HEK293 (cell line): ENCODE results near the gene SNAP23.
A peak's percentile ranks its signal among the peaks of the same experiment; 100 is the strongest.

Experiments used
- ATF2 ChIP-seq: fragments of 450-650 bp; formaldehyde crosslinking; IDR thresholded peaks from 2 replicates; pipeline ENCODE4 v1.5.1; 2016; ENCODE audit warnings: missing biosample characterization, missing genetic modification characterization, low read depth
- TSHZ1 ChIP-seq: fragments of 450-650 bp; formaldehyde crosslinking; IDR thresholded peaks from 2 replicates; pipeline ENCODE4 v1.5.1; 2016; ENCODE audit warnings: missing biosample characterization, missing genetic modification characterization, borderline replicate concordance
- ZBTB20 ChIP-seq: fragments of 450-650 bp; formaldehyde crosslinking; IDR thresholded peaks from 2 replicates; pipeline ENCODE4 v1.5.1; 2016; ENCODE audit warnings: missing biosample characterization, missing genetic modification characterization
- ZBTB26 ChIP-seq: fragments of 450-650 bp; formaldehyde crosslinking; optimal IDR thresholded peaks from 2 replicates; pipeline ENCODE3; 2016; ENCODE audit warnings: missing biosample characterization, mild to moderate bottlenecking, missing genetic modification characterization
- ZBTB7A ChIP-seq: fragments of 450-650 bp; formaldehyde crosslinking; IDR thresholded peaks from 2 replicates; pipeline ENCODE4 v1.5.1; 2016; ENCODE audit warnings: low read depth, missing biosample characterization, missing genetic modification characterization
- ZFP3 ChIP-seq: fragments of 450-650 bp; formaldehyde crosslinking; IDR thresholded peaks from 2 replicates; pipeline ENCODE4 v1.5.1; 2016; ENCODE audit warnings: low read depth, missing biosample characterization, missing genetic modification characterization
- ZNF114 ChIP-seq: fragments of 450-650 bp; formaldehyde crosslinking; IDR thresholded peaks from 2 replicates; pipeline ENCODE4 v1.5.0; 2017; ENCODE audit warnings: missing biosample characterization, missing genetic modification characterization
- ZNF132 ChIP-seq: fragments of 450-650 bp; formaldehyde crosslinking; IDR thresholded peaks from 2 replicates; pipeline ENCODE4 v1.5.1; 2017; ENCODE audit warnings: missing biosample characterization, missing genetic modification characterization, borderline replicate concordance
- ZNF133 ChIP-seq: fragments of 450-650 bp; formaldehyde crosslinking; IDR thresholded peaks from 2 replicates; pipeline ENCODE4 v1.5.1; 2016; ENCODE audit warnings: missing biosample characterization, missing genetic modification characterization
- ZNF211 ChIP-seq: fragments of 450-650 bp; formaldehyde crosslinking; IDR thresholded peaks from 2 replicates; pipeline ENCODE4 v1.5.1; 2016; ENCODE audit warnings: low read depth, missing biosample characterization, missing genetic modification characterization
- ZNF335 ChIP-seq: fragments of 450-650 bp; formaldehyde crosslinking; conservative IDR thresholded peaks from 2 replicates; pipeline ENCODE4 v1.5.1; 2016; ENCODE audit warnings: missing biosample characterization, missing genetic modification characterization
- ZNF341 ChIP-seq: fragments of 450-650 bp; formaldehyde crosslinking; IDR thresholded peaks from 2 replicates; pipeline ENCODE4; 2016; ENCODE audit warnings: low read depth, missing biosample characterization, missing genetic modification characterization
- ZNF366 ChIP-seq: fragments of 450-650 bp; formaldehyde crosslinking; conservative IDR thresholded peaks from 2 replicates; pipeline ENCODE4 v1.5.1; 2016; ENCODE audit warnings: missing biosample characterization, missing genetic modification characterization
- ZNF398 ChIP-seq: fragments of 450-650 bp; formaldehyde crosslinking; IDR thresholded peaks from 2 replicates; pipeline ENCODE4 v1.5.1; 2017; ENCODE audit warnings: missing biosample characterization, missing genetic modification characterization
- ZNF416 ChIP-seq: fragments of 450-650 bp; formaldehyde crosslinking; IDR thresholded peaks from 2 replicates; pipeline ENCODE4 v1.5.1; 2016; ENCODE audit warnings: missing biosample characterization, missing genetic modification characterization
- ZNF514 ChIP-seq: fragments of 450-650 bp; formaldehyde crosslinking; IDR thresholded peaks from 2 replicates; pipeline ENCODE4 v1.5.1; 2016; ENCODE audit warnings: missing biosample characterization, missing genetic modification characterization
- ZNF623 ChIP-seq: fragments of 450-650 bp; formaldehyde crosslinking; IDR thresholded peaks from 2 replicates; pipeline ENCODE4 v1.5.1; 2016; ENCODE audit warnings: missing biosample characterization, missing genetic modification characterization
- ZNF654 ChIP-seq: fragments of 450-650 bp; formaldehyde crosslinking; IDR thresholded peaks from 2 replicates; pipeline ENCODE4 v1.5.1; 2016; ENCODE audit warnings: low read depth, missing biosample characterization, missing genetic modification characterization
- ZNF677 ChIP-seq: fragments of 450-650 bp; IDR thresholded peaks from 2 replicates; pipeline ENCODE4 v1.5.0; 2018; ENCODE audit warnings: missing biosample characterization, mild to moderate bottlenecking, missing genetic modification characterization, moderate library complexity
- ZNF777 ChIP-seq: fragments of 450-650 bp; formaldehyde crosslinking; IDR thresholded peaks from 2 replicates; pipeline ENCODE4 v1.5.1; 2017; ENCODE audit warnings: missing biosample characterization, missing genetic modification characterization, borderline replicate concordance
- TF ChIP-seq, protein P1 (sequence below): fragments of 450-650 bp; formaldehyde crosslinking; IDR thresholded peaks from 2 replicates; pipeline ENCODE4 v1.5.1; 2017; ENCODE audit warnings: missing biosample characterization, mild to moderate bottlenecking, missing genetic modification characterization, moderate library complexity
- TF ChIP-seq, protein P2 (sequence below): fragments of 450-650 bp; formaldehyde crosslinking; IDR thresholded peaks from 2 replicates; pipeline ENCODE4 v1.5.1; 2016; ENCODE audit warnings: missing biosample characterization, missing genetic modification characterization
- TF ChIP-seq, protein P3 (sequence below): fragments of 450-650 bp; formaldehyde crosslinking; IDR thresholded peaks from 2 replicates; pipeline ENCODE4 v1.5.1; 2017; ENCODE audit warnings: missing biosample characterization, missing genetic modification characterization
- TF ChIP-seq, protein P4 (sequence below): fragments of 450-650 bp; formaldehyde crosslinking; IDR thresholded peaks from 2 replicates; pipeline ENCODE4 v1.5.1; 2017; ENCODE audit warnings: missing biosample characterization, missing genetic modification characterization

SNAP23 gene

GRCh38 chr15:42575188-42576039 lies 80.0 kb downstream of the SNAP23 start, which contains the start of gene STARD9 (continued):
- TF ChIP-seq ZNF341 (tag by site-specific recombination) (no peak), ZNF114 (tag by site-specific recombination) (no peak), ZBTB20 (tag by site-specific recombination) (no peak), ZNF654 (tag by site-specific recombination) (no peak), ZNF416 (no peak), ZNF623 (tag by site-specific recombination) (no peak), ZNF132 (no peak), ZNF211 (tag by site-specific recombination) (no peak), ZBTB7A (tag by site-specific recombination) (no peak), ZBTB26 (tag by site-specific recombination) (peak; percentile 93), ZNF366 (tag by site-specific recombination) (no peak), ZNF398 (tag by site-specific recombination) (no peak), ZNF514 (tag by site-specific recombination) (no peak), TSHZ1 (no peak), ZNF335 (tag by site-specific recombination) (peak; percentile 90), ZNF677 (tag by site-specific recombination) (no peak), ZNF777 (no peak), ZNF133 (tag by site-specific recombination) (no peak), ATF2 (tag by site-specific recombination) (no peak), ZFP3 (tag by site-specific recombination) (no peak)
- TF ChIP-seq, protein P1, sequence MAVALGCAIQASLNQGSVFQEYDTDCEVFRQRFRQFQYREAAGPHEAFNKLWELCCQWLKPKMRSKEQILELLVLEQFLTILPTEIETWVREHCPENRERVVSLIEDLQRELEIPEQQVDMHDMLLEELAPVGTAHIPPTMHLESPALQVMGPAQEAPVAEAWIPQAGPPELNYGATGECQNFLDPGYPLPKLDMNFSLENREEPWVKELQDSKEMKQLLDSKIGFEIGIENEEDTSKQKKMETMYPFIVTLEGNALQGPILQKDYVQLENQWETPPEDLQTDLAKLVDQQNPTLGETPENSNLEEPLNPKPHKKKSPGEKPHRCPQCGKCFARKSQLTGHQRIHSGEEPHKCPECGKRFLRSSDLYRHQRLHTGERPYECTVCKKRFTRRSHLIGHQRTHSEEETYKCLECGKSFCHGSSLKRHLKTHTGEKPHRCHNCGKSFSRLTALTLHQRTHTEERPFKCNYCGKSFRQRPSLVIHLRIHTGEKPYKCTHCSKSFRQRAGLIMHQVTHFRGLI (tag by site-specific recombination) = no peak; the same call in 1 of the 2 replicates
- TF ChIP-seq, protein P2, sequence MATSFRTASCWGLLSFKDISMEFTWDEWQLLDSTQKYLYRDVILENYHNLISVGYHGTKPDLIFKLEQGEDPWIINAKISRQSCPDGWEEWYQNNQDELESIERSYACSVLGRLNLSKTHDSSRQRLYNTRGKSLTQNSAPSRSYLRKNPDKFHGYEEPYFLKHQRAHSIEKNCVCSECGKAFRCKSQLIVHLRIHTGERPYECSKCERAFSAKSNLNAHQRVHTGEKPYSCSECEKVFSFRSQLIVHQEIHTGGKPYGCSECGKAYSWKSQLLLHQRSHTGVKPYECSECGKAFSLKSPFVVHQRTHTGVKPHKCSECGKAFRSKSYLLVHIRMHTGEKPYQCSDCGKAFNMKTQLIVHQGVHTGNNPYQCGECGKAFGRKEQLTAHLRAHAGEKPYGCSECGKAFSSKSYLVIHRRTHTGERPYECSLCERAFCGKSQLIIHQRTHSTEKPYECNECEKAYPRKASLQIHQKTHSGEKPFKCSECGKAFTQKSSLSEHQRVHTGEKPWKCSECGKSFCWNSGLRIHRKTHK = no peak
- TF ChIP-seq, protein P3, sequence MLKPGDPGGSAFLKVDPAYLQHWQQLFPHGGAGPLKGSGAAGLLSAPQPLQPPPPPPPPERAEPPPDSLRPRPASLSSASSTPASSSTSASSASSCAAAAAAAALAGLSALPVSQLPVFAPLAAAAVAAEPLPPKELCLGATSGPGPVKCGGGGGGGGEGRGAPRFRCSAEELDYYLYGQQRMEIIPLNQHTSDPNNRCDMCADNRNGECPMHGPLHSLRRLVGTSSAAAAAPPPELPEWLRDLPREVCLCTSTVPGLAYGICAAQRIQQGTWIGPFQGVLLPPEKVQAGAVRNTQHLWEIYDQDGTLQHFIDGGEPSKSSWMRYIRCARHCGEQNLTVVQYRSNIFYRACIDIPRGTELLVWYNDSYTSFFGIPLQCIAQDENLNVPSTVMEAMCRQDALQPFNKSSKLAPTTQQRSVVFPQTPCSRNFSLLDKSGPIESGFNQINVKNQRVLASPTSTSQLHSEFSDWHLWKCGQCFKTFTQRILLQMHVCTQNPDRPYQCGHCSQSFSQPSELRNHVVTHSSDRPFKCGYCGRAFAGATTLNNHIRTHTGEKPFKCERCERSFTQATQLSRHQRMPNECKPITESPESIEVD (tag by site-specific recombination) = no peak
- TF ChIP-seq, protein P4, sequence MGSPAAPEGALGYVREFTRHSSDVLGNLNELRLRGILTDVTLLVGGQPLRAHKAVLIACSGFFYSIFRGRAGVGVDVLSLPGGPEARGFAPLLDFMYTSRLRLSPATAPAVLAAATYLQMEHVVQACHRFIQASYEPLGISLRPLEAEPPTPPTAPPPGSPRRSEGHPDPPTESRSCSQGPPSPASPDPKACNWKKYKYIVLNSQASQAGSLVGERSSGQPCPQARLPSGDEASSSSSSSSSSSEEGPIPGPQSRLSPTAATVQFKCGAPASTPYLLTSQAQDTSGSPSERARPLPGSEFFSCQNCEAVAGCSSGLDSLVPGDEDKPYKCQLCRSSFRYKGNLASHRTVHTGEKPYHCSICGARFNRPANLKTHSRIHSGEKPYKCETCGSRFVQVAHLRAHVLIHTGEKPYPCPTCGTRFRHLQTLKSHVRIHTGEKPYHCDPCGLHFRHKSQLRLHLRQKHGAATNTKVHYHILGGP (tag by site-specific recombination) = no peak
